Measurements from ENCODE around the gene ACP3. TPM values are rescaled to one million over a fixed set of nuclear protein-coding genes. Genes with fewer than 3 reads are reported as not detected.
"Not testable (repeated sequence)": the region's sequence is repeated elsewhere in the genome, so short reads cannot be mapped to it uniquely, and the experiment has no call there.

Gene ACP3
- total RNA-seq, 1 donor from 2014 or later = 19.9 TPM

DNA sequence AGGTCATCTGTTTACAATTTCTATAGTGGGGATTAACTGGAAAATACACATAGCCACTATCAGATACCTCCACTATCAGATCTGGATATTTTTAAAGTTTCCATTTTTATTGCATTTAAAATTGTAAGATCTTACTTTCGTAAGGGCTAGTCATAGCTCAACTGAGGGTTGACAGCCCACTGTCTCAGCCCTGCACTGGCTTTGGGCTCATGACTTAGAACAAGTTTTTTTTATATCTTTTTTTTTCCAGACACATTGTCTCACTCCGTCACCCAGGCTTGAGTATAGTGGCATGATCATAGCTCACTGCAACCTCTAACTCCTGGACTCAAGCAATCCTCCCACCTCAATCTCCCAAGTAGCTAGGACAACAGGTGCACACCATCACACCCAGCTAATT lies 51.3 kb downstream of the ACP3 start:
- H3K4me3 ChIP-seq = no peak overlapping the region
- no peak for DNase-seq
- H3K9me3 ChIP-seq = no peaks in the 10 kb centered on the region
- H3K27me3 ChIP-seq (ENCODE audit: low read depth) = no peaks in the 10 kb centered on the region
- H3K36me3 ChIP-seq = peaks cover 5% of the 10 kb centered on the region
- TF ChIP-seq, protein P1, sequence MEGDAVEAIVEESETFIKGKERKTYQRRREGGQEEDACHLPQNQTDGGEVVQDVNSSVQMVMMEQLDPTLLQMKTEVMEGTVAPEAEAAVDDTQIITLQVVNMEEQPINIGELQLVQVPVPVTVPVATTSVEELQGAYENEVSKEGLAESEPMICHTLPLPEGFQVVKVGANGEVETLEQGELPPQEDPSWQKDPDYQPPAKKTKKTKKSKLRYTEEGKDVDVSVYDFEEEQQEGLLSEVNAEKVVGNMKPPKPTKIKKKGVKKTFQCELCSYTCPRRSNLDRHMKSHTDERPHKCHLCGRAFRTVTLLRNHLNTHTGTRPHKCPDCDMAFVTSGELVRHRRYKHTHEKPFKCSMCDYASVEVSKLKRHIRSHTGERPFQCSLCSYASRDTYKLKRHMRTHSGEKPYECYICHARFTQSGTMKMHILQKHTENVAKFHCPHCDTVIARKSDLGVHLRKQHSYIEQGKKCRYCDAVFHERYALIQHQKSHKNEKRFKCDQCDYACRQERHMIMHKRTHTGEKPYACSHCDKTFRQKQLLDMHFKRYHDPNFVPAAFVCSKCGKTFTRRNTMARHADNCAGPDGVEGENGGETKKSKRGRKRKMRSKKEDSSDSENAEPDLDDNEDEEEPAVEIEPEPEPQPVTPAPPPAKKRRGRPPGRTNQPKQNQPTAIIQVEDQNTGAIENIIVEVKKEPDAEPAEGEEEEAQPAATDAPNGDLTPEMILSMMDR (IDR thresholded peaks at IDR 0.05) = no peak
- H3K27ac ChIP-seq = no peak overlapping the region
- no peaks in the 10 kb centered on the region for H3K4me1 ChIP-seq
- intact Hi-C loops (cut with DNase I) = no loop called here
- ATAC-seq = no peak

DNA sequence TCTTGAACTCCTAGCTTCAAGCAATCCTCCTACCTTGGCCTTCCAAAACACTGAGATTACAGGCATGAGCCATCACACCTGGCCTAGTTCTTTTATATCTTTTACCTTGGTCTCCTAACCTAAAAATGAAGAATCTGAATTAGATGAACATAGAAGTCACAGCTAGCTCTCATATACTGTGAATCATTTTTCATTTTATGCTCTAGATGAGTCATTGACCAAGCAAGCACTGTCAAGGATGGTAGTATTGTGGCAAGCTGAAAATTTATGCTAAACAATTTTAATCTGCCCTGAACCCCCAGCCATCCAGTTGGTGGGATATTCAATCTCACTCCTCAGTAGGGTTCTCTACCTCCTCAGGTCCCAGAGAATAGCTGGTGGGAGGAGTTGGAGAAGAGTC lies 51.8 kb downstream of the ACP3 start:
- intact Hi-C loops (cut with DNase I) = no loop called here
- ATAC-seq (no peak), DNase-seq (no peak)
- peaks cover 5% of the 10 kb centered on the region for H3K36me3 ChIP-seq
- H3K4me1 ChIP-seq = no peaks in the 10 kb centered on the region
- no peak overlapping the region for H3K4me3 ChIP-seq
- H3K27me3 ChIP-seq (ENCODE audit: low read depth) = no peaks in the 10 kb centered on the region
- H3K9me3 ChIP-seq = no peaks in the 10 kb centered on the region
- TF ChIP-seq, protein P1 (IDR thresholded peaks at IDR 0.05) = no peak
- H3K27ac ChIP-seq = no peak overlapping the region

DNA sequence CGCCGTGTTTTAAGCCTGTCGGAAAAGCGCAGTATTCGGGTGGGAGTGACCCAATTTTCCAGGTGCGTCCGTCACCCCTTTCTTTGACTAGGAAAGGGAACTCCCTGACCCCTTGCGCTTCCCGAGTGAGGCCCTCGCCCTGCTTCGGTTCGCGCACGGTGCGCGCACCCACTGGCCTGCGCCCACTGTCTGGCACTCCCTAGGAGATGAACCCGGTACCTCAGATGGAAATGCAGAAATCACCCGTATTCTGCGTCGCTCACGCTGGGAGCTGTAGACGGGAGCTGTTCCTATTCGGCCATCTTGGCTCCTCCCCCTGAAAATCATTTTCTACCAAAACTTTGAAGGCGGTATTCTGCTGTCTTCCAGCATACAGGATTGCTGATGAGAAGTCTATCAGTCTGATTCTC lies 59.7 kb downstream of the ACP3 start:
- H3K4me3 ChIP-seq = peak overlapping the region; percentile 21
- H3K9me3 ChIP-seq; H3K4me1 ChIP-seq; H3K27me3 ChIP-seq (ENCODE audit: low read depth); H3K27ac ChIP-seq; intact Hi-C loops (cut with DNase I); DNase-seq; H3K36me3 ChIP-seq; ATAC-seq: not testable (repeated sequence)

DNA sequence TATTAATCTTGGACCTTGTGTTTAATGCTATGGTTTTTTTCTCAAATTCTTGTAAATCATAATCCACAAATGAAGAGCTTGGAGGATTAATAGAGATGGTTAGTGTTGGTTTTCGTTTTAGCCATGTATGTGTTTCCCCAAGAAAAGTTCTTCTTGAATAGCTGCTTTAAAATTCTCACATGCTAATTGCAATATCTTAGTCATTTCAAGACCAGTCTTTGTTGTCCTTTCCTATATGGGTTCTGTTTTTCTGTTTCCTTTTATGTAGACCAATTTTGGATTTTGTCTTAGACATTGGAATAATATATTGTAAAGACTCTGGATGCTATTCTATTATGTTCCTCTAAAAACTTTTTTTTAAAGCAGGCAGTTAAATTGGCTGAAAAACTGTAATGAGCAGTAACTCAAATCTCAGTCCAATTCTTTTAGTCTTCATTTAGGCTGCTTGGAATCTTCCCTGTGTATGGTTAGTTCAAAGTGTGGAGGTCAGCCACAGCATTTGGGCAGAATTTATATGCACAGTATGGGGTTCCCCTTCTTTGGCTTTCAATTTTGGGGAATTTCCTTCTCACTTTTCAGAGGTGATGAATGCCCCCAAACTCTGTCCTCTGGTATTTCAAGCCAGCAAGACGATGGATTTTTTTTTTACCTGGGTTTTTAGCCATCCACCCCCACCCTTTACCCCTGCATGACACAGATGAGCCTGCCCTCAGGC lies 61.0 kb downstream of the ACP3 start:
- no peak for DNase-seq

DNA sequence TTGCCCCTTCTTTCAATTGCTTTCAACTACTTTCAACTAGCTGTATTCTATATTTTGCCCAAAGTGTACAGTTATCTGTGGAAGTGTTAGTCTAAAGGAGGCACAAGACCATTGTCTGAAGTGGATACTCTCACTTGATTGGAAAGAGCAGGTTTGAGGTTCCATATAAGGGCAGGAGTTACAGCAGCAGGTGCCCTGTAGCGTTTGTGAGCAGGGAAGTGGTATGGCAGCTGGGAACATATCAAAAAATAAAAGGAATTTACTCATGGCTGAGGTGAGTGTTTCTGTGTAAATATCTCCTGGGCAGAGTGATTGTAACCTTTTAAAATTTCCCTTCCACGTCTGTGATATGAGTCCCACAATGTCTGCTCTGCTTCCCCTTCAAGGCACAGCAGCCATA lies 61.6 kb downstream of the ACP3 start:
- Histone ChIP-seq H3K36me3 (no peaks in the 10 kb centered on the region), H3K4me1 (no peaks in the 10 kb centered on the region), H3K27ac (no peak overlapping the region), H3K4me3 (no peak overlapping the region), H3K27me3 (ENCODE audit: low read depth) (no peaks in the 10 kb centered on the region), H3K9me3 (no peaks in the 10 kb centered on the region)
- TF ChIP-seq, protein P1 (IDR thresholded peaks at IDR 0.05) = no peak
- ATAC-seq (peak; percentile 45 to 63), DNase-seq (no peak)
- intact Hi-C loops (cut with DNase I) = no loop called here

More for the DNA sequence above, 61.0 kb downstream of the ACP3 start:
- intact Hi-C loops (cut with DNase I) = no loop called here
- no peak overlapping the region for H3K4me3 ChIP-seq
- H3K36me3 ChIP-seq = no peaks in the 10 kb centered on the region
- H3K9me3 ChIP-seq = no peaks in the 10 kb centered on the region
- no peaks in the 10 kb centered on the region for H3K27me3 ChIP-seq (ENCODE audit: low read depth)
- H3K27ac ChIP-seq = no peak overlapping the region
- TF ChIP-seq, protein P1 (IDR thresholded peaks at IDR 0.05) = no peak
- no peak for ATAC-seq
- H3K4me1 ChIP-seq = no peaks in the 10 kb centered on the region

DNA sequence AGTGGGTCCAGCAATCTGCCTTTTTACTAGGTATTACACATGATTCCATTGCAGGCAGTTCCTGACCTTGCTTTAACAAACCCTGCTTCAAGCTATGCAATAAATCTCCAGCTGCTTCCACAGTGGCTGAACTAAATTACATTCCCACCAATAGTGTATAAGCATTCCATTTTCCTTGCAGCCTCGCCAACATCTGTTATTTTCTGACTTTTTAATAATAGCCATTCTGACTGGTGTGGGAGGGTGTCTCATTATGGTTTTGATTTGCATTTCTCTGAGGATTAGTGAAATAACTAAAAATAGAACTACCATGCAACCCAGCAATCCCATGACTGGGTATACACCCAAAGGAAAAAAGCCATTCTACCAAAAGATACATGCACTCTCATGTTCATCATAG lies 63.7 kb downstream of the ACP3 start:
- no peak for ATAC-seq
- H3K27ac ChIP-seq = no peak overlapping the region
- TF ChIP-seq, protein P1 (IDR thresholded peaks at IDR 0.05) = no peak
- DNase-seq = no peak
- no peaks in the 10 kb centered on the region for H3K4me1 ChIP-seq
- intact Hi-C loops (cut with DNase I) = no loop called here
- H3K9me3 ChIP-seq = no peaks in the 10 kb centered on the region
- no peaks in the 10 kb centered on the region for H3K27me3 ChIP-seq (ENCODE audit: low read depth)
- H3K36me3 ChIP-seq = no peaks in the 10 kb centered on the region
- H3K4me3 ChIP-seq = no peak overlapping the region

Measured in lower lobe of right lung (tissue), 2 donors.